GM18498 (cell line): Measurements from ENCODE around the gene SOHLH1.
"Not testable (repeated sequence)": the region's sequence is repeated elsewhere in the genome, so short reads cannot be mapped to it uniquely, and the experiment has no call there.

Source experiments
- ATAC-seq: cut with Tn5 transposase; IDR thresholded peaks from one replicate; pipeline ENCODE4 v1.9.1; 2021; ENCODE audit warnings: mild to moderate bottlenecking, moderate library complexity; ENCODE audit not compliant: unreplicated experiment

The SOHLH1 gene

GRCh38 chr9:135681161-135681560, 18.1 kb downstream of the SOHLH1 start:
- ATAC-seq: no peak

- no peak for ATAC-seq
Observed at GRCh38 chr9:135680056-135680455, 19.2 kb downstream of the SOHLH1 start.

GRCh38 chr9:135678236-135679017, 20.9 kb downstream of the SOHLH1 start:
- ATAC-seq: no peak

- no peak for ATAC-seq
Observed at GRCh38 chr9:135677641-135678168, 21.6 kb downstream of the SOHLH1 start.

GRCh38 chr9:135676891-135677290, 22.4 kb downstream of the SOHLH1 start:
- no peak for ATAC-seq

GRCh38 chr9:135674977-135675376, 24.3 kb downstream of the SOHLH1 start:
- no peak for ATAC-seq

GRCh38 chr9:135673941-135674340, 25.3 kb downstream of the SOHLH1 start:
- no peak for ATAC-seq

- not testable (repeated sequence) for ATAC-seq
Observed at GRCh38 chr9:135672786-135673185, 26.5 kb downstream of the SOHLH1 start.

- no peak for ATAC-seq
Observed at GRCh38 chr9:135671591-135672041, 27.7 kb downstream of the SOHLH1 start.

- ATAC-seq: no peak
Observed at GRCh38 chr9:135670721-135671590, 28.3 kb downstream of the SOHLH1 start.

GRCh38 chr9:135669616-135670285, 29.5 kb downstream of the SOHLH1 start:
- ATAC-seq: no peak

- ATAC-seq: not testable (repeated sequence)
Observed at GRCh38 chr9:135669018-135669417, 30.3 kb downstream of the SOHLH1 start.

GRCh38 chr9:135667463-135668001, 31.7 kb downstream of the SOHLH1 start:
- ATAC-seq: no peak

- no peak for ATAC-seq
Observed at GRCh38 chr9:135666534-135667462, 32.5 kb downstream of the SOHLH1 start.

GRCh38 chr9:135665795-135666189, 33.5 kb downstream of the SOHLH1 start:
- no peak for ATAC-seq

GRCh38 chr9:135664801-135665794, 34.2 kb downstream of the SOHLH1 start:
- no peak for ATAC-seq

- ATAC-seq: no peak
Observed at GRCh38 chr9:135664266-135664665, 35.0 kb downstream of the SOHLH1 start.

GRCh38 chr9:135663857-135664256, 35.4 kb downstream of the SOHLH1 start:
- ATAC-seq: no peak

- ATAC-seq: no peak
Observed at GRCh38 chr9:135663451-135663770, 35.9 kb downstream of the SOHLH1 start.
